SK-N-MC (cell line): ENCODE results near the gene INS.

Source experiments
- DNase-seq: peaks from one replicate; pipeline ENCODE4 v3.0.0-alpha.2; 2011; ENCODE audit warnings: low read depth, low spot score
- H3K27ac ChIP-seq: fragments of 200-600 bp; sonication (generic); 2 replicates; pipeline ENCODE4 v1.5.1; 2016; ENCODE audit warnings: mixed run types
- H3K36me3 ChIP-seq: fragments of 200-600 bp; sonication (generic); 2 replicates; pipeline ENCODE4 v1.6.1; 2017; ENCODE audit warnings: antibody characterized with exemption, low read length, mixed read lengths; ENCODE audit not compliant: insufficient read depth
- H3K4me3 ChIP-seq: fragments of 200-600 bp; sonication (generic); 2 replicates; pipeline ENCODE4 v1.5.1; 2016
- H3K9ac ChIP-seq: fragments of 200-600 bp; sonication (generic); 2 replicates; pipeline ENCODE4 v1.8.0; 2017; ENCODE audit warnings: mixed run types, mixed read lengths; ENCODE audit not compliant: insufficient read length
- H3K9me3 ChIP-seq: fragments of 200-600 bp; sonication (generic); 2 replicates; pipeline ENCODE4 v1.6.1; 2017; ENCODE audit warnings: low read depth, mild to moderate bottlenecking, antibody characterized with exemption, low read length, moderate library complexity, mixed read lengths
- EZH2 ChIP-seq: fragments of 200-600 bp; sonication (generic); IDR thresholded peaks from one replicate; pipeline ENCODE4 v1.6.1; 2017; ENCODE audit warnings: antibody characterized with exemption
- FOXP2 ChIP-seq: optimal IDR thresholded peaks from 2 replicates; pipeline ENCODE3; 2011; ENCODE audit warnings: mild to moderate bottlenecking, moderate library complexity; ENCODE audit not compliant: insufficient read depth; ENCODE audit errors: extremely low read length, control extremely low read depth
- POLR2AphosphoS5 ChIP-seq: IDR thresholded peaks from 2 replicates; pipeline ENCODE4 v1.6.1; 2012; ENCODE audit warnings: mild to moderate bottlenecking, low read depth, low read length, borderline replicate concordance

Gene INS

GRCh38 chr11:2164861-2165555, 4.0 kb upstream of the INS start:
- no peak overlapping the region for H3K9ac ChIP-seq
- no peaks in the 10 kb centered on the region for H3K9me3 ChIP-seq
- H3K36me3 ChIP-seq: no peaks in the 10 kb centered on the region
- no peak overlapping the region for H3K4me3 ChIP-seq
- DNase-seq: no peak
- TF ChIP-seq EZH2 (no peak), FOXP2 (no peak), POLR2AphosphoS5 (no peak)
- H3K27ac ChIP-seq: no peak overlapping the region

- no peaks in the 10 kb centered on the region for H3K9me3 ChIP-seq
- DNase-seq: no peak
- no peak overlapping the region for H3K4me3 ChIP-seq
- TF ChIP-seq POLR2AphosphoS5 (no peak), EZH2 (no peak), FOXP2 (no peak)
- no peak overlapping the region for H3K27ac ChIP-seq
- no peaks in the 10 kb centered on the region for H3K36me3 ChIP-seq
- H3K9ac ChIP-seq: no peak overlapping the region
These were observed 3.1 kb upstream of the INS start for GRCh38 chr11:2164081-2164480.

DNA sequence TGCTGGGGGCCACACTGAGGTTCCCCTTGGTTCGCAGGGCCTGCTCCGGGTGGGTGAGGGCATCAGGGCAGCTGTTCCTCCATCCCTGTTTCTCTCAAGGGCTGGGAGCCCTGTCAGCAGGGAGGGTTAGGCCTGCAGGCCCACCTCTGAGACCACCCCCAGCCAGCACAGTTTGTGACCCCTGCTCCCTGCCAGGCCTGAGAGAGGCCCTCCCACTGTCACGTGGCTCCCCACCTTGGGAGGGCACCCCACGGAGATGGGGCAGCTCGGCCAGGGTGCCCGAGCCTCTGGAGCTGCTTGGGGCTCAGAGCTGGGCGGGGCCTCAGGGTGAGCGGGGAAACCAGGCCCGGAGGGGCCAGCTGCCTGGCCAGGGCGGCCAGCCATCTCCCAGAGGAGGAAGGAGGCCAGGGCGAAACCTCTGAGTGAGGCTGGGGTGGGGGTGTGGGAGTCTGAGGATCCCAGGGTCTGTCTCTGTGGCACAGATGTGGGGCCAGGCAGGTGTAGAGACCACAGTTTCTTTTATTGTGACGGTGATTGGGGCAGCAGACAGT, 2.5 kb upstream of the INS start:
- Histone ChIP-seq H3K27ac (no peak overlapping the region), H3K36me3 (no peaks in the 10 kb centered on the region), H3K4me3 (no peak overlapping the region), H3K9me3 (no peaks in the 10 kb centered on the region), H3K9ac (no peak overlapping the region)
- no peak for DNase-seq
- TF ChIP-seq POLR2AphosphoS5 (no peak), FOXP2 (no peak), EZH2 (no peak)

DNA sequence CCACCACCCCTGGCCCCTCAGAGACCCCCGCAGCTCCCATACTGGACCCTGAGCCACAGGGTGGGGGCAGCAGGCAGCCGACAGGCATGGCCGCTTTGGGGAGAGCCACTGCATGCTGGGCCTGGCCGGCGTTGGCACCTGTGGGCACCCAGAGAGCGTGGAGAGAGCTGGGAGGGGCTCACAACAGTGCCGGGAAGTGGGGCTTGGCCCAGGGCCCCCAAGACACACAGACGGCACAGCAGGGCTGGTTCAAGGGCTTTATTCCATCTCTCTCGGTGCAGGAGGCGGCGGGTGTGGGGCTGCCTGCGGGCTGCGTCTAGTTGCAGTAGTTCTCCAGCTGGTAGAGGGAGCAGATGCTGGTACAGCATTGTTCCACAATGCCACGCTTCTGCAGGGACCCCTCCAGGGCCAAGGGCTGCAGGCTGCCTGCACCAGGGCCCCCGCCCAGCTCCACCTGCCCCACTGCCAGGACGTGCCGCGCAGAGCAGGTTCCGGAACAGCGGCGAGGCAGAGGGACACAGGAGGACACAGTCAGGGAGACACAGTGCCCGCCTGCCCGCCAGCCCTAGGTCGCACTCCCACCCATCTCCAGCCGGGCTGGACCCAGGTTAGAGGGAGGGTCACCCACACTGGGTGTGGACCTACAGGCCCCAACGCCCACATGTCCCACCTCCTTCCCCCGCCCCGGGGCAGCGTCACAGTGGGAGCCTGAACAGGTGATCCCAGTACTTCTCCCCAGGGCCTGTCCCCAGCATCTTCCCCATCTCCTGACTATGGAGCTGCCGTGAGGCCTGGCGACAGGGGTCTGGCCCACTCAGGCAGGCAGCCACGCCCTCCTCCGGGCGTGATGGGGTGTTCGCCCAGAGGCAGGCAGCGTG, 1.2 kb downstream of the INS start:
- Histone ChIP-seq H3K9me3 (no peaks in the 10 kb centered on the region), H3K4me3 (no peak overlapping the region), H3K27ac (no peak overlapping the region), H3K9ac (no peak overlapping the region), H3K36me3 (no peaks in the 10 kb centered on the region)
- TF ChIP-seq FOXP2 (no peak), EZH2 (no peak), POLR2AphosphoS5 (no peak)
- no peak for DNase-seq

DNA sequence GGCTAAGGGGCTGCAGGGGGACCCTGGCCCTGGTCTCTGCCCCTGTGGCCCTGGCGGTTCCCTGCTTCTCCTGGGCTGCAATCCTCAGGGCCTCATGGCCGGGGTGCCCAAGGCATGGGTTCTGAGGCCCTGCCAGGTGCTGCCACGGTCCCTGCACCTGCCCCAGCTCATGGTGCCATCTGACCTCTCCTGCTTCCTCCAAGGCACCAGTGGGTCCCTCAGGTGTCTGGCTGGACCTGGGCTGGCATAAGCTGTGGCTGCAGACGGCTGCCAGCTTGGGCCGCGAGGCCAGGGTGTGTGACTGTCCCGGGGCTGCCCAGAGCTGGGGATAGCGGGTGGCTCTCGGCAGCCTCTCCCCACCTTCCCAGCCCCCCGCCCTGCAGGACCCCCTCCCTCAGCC, 2.0 kb downstream of the INS start:
- Histone ChIP-seq H3K9ac (no peak overlapping the region), H3K27ac (no peak overlapping the region), H3K36me3 (no peaks in the 10 kb centered on the region), H3K9me3 (no peaks in the 10 kb centered on the region), H3K4me3 (no peak overlapping the region)
- no peak for DNase-seq
- TF ChIP-seq FOXP2 (no peak), POLR2AphosphoS5 (no peak), EZH2 (no peak)

- no peak overlapping the region for H3K27ac ChIP-seq
These were observed 2.7 kb downstream of the INS start for GRCh38 chr11:2158296-2158737.

DNA sequence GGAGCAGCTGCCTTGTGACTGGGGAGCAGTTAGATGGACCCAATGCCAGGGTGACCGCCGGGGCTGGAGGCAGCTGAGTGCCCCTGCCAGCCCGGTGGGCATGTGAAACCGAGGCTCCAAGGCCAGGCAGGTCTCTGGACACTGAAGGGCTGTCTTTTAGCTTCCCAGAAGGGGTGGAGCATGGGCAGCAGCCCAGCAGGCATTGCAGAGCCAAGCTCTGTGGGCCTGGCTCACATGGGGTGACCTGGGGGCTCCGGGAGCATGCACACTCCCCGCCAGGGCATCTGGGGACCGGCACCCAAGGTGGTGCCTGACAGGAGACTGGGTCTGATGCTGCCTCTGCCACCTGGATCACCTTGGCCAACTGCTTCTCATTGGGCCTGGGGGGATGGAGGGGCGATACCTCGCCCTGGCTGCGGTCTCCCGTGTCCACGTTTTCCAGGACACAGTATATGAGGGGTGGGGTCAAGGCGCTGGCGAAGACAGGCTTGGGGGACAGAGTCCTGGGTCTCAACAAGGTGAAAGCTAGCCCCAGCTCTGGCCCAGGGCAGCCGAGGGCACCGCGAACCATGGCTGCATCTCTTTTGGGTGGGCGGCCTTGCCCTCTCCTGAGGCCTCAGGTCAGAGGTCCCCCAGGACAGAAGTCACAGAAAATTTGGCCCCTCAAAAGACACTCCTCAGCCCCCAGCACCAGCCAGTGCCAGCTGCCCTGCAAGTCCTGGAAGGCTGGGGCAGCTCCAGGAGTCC, 3.5 kb downstream of the INS start:
- Histone ChIP-seq H3K9me3 (no peaks in the 10 kb centered on the region), H3K27ac (no peak overlapping the region), H3K36me3 (no peaks in the 10 kb centered on the region), H3K4me3 (no peak overlapping the region), H3K9ac (no peak overlapping the region)
- DNase-seq: no peak
- TF ChIP-seq POLR2AphosphoS5 (no peak), EZH2 (no peak), FOXP2 (no peak)

More at GRCh38 chr11:2158296-2158737, 2.7 kb downstream of the INS start:
- no peak overlapping the region for H3K4me3 ChIP-seq
- no peak overlapping the region for H3K9ac ChIP-seq
- no peak for DNase-seq
- H3K36me3 ChIP-seq: no peaks in the 10 kb centered on the region
- H3K9me3 ChIP-seq: no peaks in the 10 kb centered on the region
- TF ChIP-seq EZH2: no peak

- Histone ChIP-seq H3K9me3 (no peaks in the 10 kb centered on the region), H3K9ac (no peak overlapping the region), H3K36me3 (no peaks in the 10 kb centered on the region), H3K4me3 (no peak overlapping the region), H3K27ac (no peak overlapping the region)
- TF ChIP-seq EZH2 (no peak), FOXP2 (no peak), POLR2AphosphoS5 (no peak)
- no peak for DNase-seq
These were observed 4.4 kb downstream of the INS start for GRCh38 chr11:2156416-2157182.
